GM12878 (cell line): Measurements from ENCODE around the gene RNU6-9. TPM values are rescaled to one million over a fixed set of nuclear protein-coding genes. Genes with fewer than 3 reads are reported as not detected.

Experiments used
- ATAC-seq: fragments of 200-7000 bp; cut with Tn5 transposase; 3 replicates; pipeline ENCODE4 v1.9.1; 2020; ENCODE audit warnings: mild to moderate bottlenecking, moderate library complexity
- BruUV-seq: library from RNA; stranded (reverse); fragments of 400-500 nt; replicated peaks from 2 replicates; lab custom pipeline; 2021; lab: Mats Ljungman, UMichigan
- CTCF ChIA-PET: fragments of 300-600 bp; sonication (Branson Sonifier 250); formaldehyde crosslinking; extraction: SDS; loops from one replicate; lab custom pipeline; 2021; ENCODE audit warnings: inconsistent platforms; lab: Yijun Ruan, JAX
- POLR2A ChIA-PET: fragments of 350-600 bp; formaldehyde crosslinking; extraction: SDS; loops from one replicate; lab custom pipeline; 2021; ENCODE audit warnings: inconsistent platforms; lab: Charles Lee
- RAD21 ChIA-PET: fragments of 300-600 bp; sonication (Branson Sonifier 250); formaldehyde crosslinking; loops from one replicate; lab custom pipeline; 2023; ENCODE audit warnings: antibody characterized with exemption; ENCODE audit not compliant: unreplicated experiment; lab: Charles Lee
- SMC1A ChIA-PET: fragments of 300-600 bp; sonication (Branson Sonifier 250); formaldehyde crosslinking; loops from one replicate; lab custom pipeline; 2023; ENCODE audit not compliant: unreplicated experiment, uncharacterized antibody; lab: Charles Lee
- DNase-seq: peaks from one replicate; pipeline ENCODE4 v3.0.0-alpha.2; 2011; ENCODE audit warnings: low read depth, low spot score
- FAIRE-seq: peaks from 3 replicates; lab custom pipeline; 2011; peaks lifted over from hg19 to GRCh38; lab: Jason Lieb, UNC
- H2AFZ ChIP-seq: 2 replicates; pipeline ENCODE4 v1.6.0; 2011; ENCODE audit warnings: low read depth, low read length, control low read depth; ENCODE audit not compliant: control insufficient read depth
- H3K27ac ChIP-seq: 2 replicates; pipeline ENCODE4 v1.5.1; 2011; ENCODE audit warnings: control low read depth; ENCODE audit not compliant: control insufficient read depth, insufficient read depth
- H3K27me3 ChIP-seq, 2 experiments: replicated peaks in 1 of 2; 2 replicates each; pipeline versions ENCODE4 v1.6.0 to v1.6.1; 2011; ENCODE audit warnings: low read length in 1 of 2; ENCODE audit not compliant: control insufficient read depth in 2 of 2, insufficient read depth in 2 of 2
- H3K36me3 ChIP-seq, 2 experiments: 2 replicates each; pipeline ENCODE4 v1.5.1; 2011; ENCODE audit warnings: low read length in 1 of 2; ENCODE audit not compliant: control insufficient read depth in 2 of 2, insufficient read depth in 2 of 2
- H3K4me1 ChIP-seq: 2 replicates; pipeline ENCODE4 v1.6.1; 2011; ENCODE audit warnings: mild to moderate bottlenecking, low read length, moderate library complexity, mixed read lengths; ENCODE audit not compliant: control insufficient read depth, insufficient read depth
- H3K4me2 ChIP-seq: 2 replicates; pipeline ENCODE4 v1.6.0; 2011; ENCODE audit warnings: control low read depth; ENCODE audit not compliant: control insufficient read depth, insufficient read depth
- H3K4me3 ChIP-seq: fragments of 200-600 bp; sonication (generic); 2 replicates; pipeline ENCODE4 v1.5.1; 2016
- H3K79me2 ChIP-seq: 2 replicates; pipeline ENCODE4 v1.6.0; 2011; ENCODE audit warnings: low read length; ENCODE audit not compliant: control insufficient read depth, insufficient read depth
- H3K9ac ChIP-seq: 2 replicates; pipeline ENCODE4 v1.8.0; 2011; ENCODE audit warnings: low read length, control low read depth, mixed read lengths; ENCODE audit not compliant: control insufficient read depth, insufficient read depth
- H3K9me3 ChIP-seq: replicated peaks from 3 replicates; pipeline ENCODE4 v1.5.1; 2011; ENCODE audit warnings: mild to moderate bottlenecking, low read length; ENCODE audit not compliant: control insufficient read depth, insufficient read depth
- H4K20me1 ChIP-seq: 2 replicates; pipeline ENCODE4 v1.6.0; 2011; ENCODE audit not compliant: control insufficient read depth, insufficient read depth
- ATF7 ChIP-seq: fragments of 450-650 bp; IDR thresholded peaks from 2 replicates; pipeline ENCODE4 v1.6.1; 2016; ENCODE audit warnings: low read depth, mild to moderate bottlenecking
- BACH1 ChIP-seq: fragments of 450-650 bp; IDR thresholded peaks from 2 replicates; pipeline ENCODE4 v1.6.1; 2017; ENCODE audit warnings: mild to moderate bottlenecking, borderline replicate concordance
- CEBPB ChIP-seq, 2 experiments: fragments of 150-350 bp in 1 of 2; IDR thresholded peaks; 2 replicates each; pipeline ENCODE4 v1.6.1; 2012 to 2014; ENCODE audit warnings: low read depth in 2 of 2, low read length in 2 of 2, borderline replicate concordance in 1 of 2, inconsistent platforms in 1 of 2
- HDAC2 ChIP-seq: fragments of 200-600 bp; sonication (generic); IDR thresholded peaks from 2 replicates; pipeline ENCODE4 v1.6.1; 2017
- IKZF2 ChIP-seq, 2 experiments: fragments of 450-650 bp; IDR thresholded peaks; 2 replicates each; pipeline ENCODE4 v1.6.1; 2017; ENCODE audit warnings: mild to moderate bottlenecking in 2 of 2, moderate library complexity in 2 of 2
- MTA3 ChIP-seq: IDR thresholded peaks from 2 replicates; pipeline ENCODE4 v1.6.1; 2012; ENCODE audit warnings: low read length, inconsistent platforms, borderline replicate concordance
- MYB ChIP-seq: fragments of 150-350 bp; IDR thresholded peaks from 2 replicates; pipeline ENCODE4 v1.6.1; 2014; ENCODE audit warnings: mild to moderate bottlenecking, low read depth, low read length, borderline replicate concordance
- NFYA ChIP-seq: IDR thresholded peaks from 2 replicates; pipeline ENCODE4 v1.6.1; 2011; ENCODE audit warnings: low read depth, mild to moderate bottlenecking, low read length, improper control_type of control experiment, borderline replicate concordance
- POLR2AphosphoS5 ChIP-seq: IDR thresholded peaks from 2 replicates; pipeline ENCODE4 v1.6.1; 2011; ENCODE audit warnings: mild to moderate bottlenecking, low read length, inconsistent platforms
- RCOR1 ChIP-seq: conservative IDR thresholded peaks from 2 replicates; pipeline ENCODE4 v1.6.1; 2012; ENCODE audit warnings: low read depth, low read length, improper control_type of control experiment
- SP1 ChIP-seq: IDR thresholded peaks from one replicate; pipeline ENCODE4 v1.6.1; 2011; ENCODE audit warnings: low read depth, low read length
- YY1 ChIP-seq: IDR thresholded peaks from 2 replicates; pipeline ENCODE4 v1.6.1; 2011; ENCODE audit warnings: low read depth, mild to moderate bottlenecking, low read length
- ZBED1 ChIP-seq: IDR thresholded peaks from 2 replicates; pipeline ENCODE4 v1.6.1; 2016; ENCODE audit warnings: borderline replicate concordance
- ZSCAN29 ChIP-seq: fragments of 450-650 bp; IDR thresholded peaks from 2 replicates; pipeline ENCODE4 v1.6.1; 2017; ENCODE audit warnings: mild to moderate bottlenecking, moderate library complexity
- WGBS: methylation state at CpG from one replicate; pipeline ENCODE4 v1.1.6; 2016; ENCODE audit warnings: low lambda C conversion rate; ENCODE audit not compliant: insufficient replicate concordance, insufficient coverage; ENCODE audit errors: missing lambda C conversion rate; 5-methylcytosine and 5-hydroxymethylcytosine counted together
- in situ Hi-C: fragments of 300-500 bp; cut with MboI; formaldehyde crosslinking; loops from 9 replicates; pipeline ENCODE4 v1.14.3; 2018; ENCODE audit warnings: mixed read lengths
- intact Hi-C: fragments of 100-400 bp; cut with micrococcal nuclease; formaldehyde crosslinking; loops from one replicate; pipeline ENCODE4 v1.14.2; 2022; ENCODE audit not compliant: unreplicated experiment
- polyA plus RNA-seq, 11 experiments: library from polyadenylated mRNA; depleted of rRNA in 4 of 11; unstranded in 6 of 11; stranded (reverse) in 5 of 11; fragments of >200 nt; fragmentation: Nextera tagmentation in 4 of 11; fragmentation: Illumina TruSeq in 1 of 11; extraction: Ambion mirVana in 4 of 11; extraction: Trizol in 1 of 11; gene quantifications; 1 replicate in 1 of 11; 2 replicates in 10 of 11; pipeline versions ENCODE4 v1.2.1 to v1.2.3, GENCODE V29; 2011 to 2016; ENCODE audit warnings: inconsistent platforms in 2 of 11, missing spikeins in 2 of 11, low read depth in 1 of 11
- total RNA-seq, 4 experiments: library from RNA; depleted of rRNA in 3 of 4; stranded (reverse); fragments of >200 nt in 3 of 4; fragmentation: Illumina TruSeq in 1 of 4; extraction: Trizol in 1 of 4; gene quantifications; 2 replicates each; pipeline versions ENCODE4 v1.2.1 to v1.2.3, GENCODE V29; 2013 to 2021
- TF ChIP-seq, protein P1 (sequence below): fragments of 450-650 bp; formaldehyde crosslinking; IDR thresholded peaks from 2 replicates; pipeline ENCODE4 v1.4.0; 2020; ENCODE audit warnings: mild to moderate bottlenecking, moderate library complexity
- TF ChIP-seq, protein P2 (sequence below): fragments of 450-650 bp; IDR thresholded peaks from 2 replicates; pipeline ENCODE4 v1.6.1; 2017; ENCODE audit warnings: antibody characterized with exemption, mild to moderate bottlenecking, moderate library complexity

Gene RNU6-9
- total and polyA plus RNA-seq, 10 of the 15 experiments (the other 5 are each of a cell fraction or from before 2014, with no cell fraction given) = not detected

- CTCF ChIA-PET = interaction anchor here (1.7 to 4.6 kb wide), 3 partner anchors 11 to 54 kb away, joined by 3 to 50 read pairs (median 24); no protein-coding TSS in a partner anchor
- POLR2A ChIA-PET = interaction anchor here (0.6 to 1.3 kb wide), 2 partner anchors 24 to 411 kb away, joined by 4 to 8 read pairs; partner anchors contain the start of genes MED16 and RNU6-9
- Histone ChIP-seq H2AFZ (no peak within 1 kb of the TSS), H4K20me1 (no peaks in the 10 kb centered on the region), H3K27ac (no peak within 1 kb of the TSS), H3K79me2 (peaks cover 7% of the 10 kb centered on the region), H3K4me1 (peaks cover 25% of the 10 kb centered on the region), H3K36me3 (no peaks in the 10 kb centered on the region), H3K27me3 (peaks cover 0 to 2% of the 10 kb centered on the region in 2 experiments; a peak in 1 of 4 replicates), H3K9ac (no peak within 1 kb of the TSS; the same call in 1 of the 2 replicates), H3K4me2 (peak within 1 kb of the TSS; percentile 77), H3K4me3 (peak within 1 kb of the TSS; percentile 41; the same call in 1 of the 2 replicates), H3K9me3 (no peaks in the 10 kb centered on the region)
- ATAC-seq (peak; percentile 44), DNase-seq (no peak), FAIRE-seq (no peak)
- intact Hi-C loops (no loop called here), in situ Hi-C loops (no loop called here)
- SMC1A ChIA-PET = interaction anchor here (1.1 to 3.3 kb wide), 2 partner anchors 9 to 53 kb away, joined by 4 to 18 read pairs; no protein-coding TSS in a partner anchor
- 3% methylated on average over 80 of the region's 87 CpGs for WGBS
- no TSS peak for BruUV-seq
- RAD21 ChIA-PET = interaction anchor here (0.6 to 3.6 kb wide), 4 partner anchors 21 to 59 kb away, joined by 3 to 46 read pairs (median 6); no protein-coding TSS in a partner anchor
- no peak for TF ChIP-seq ZBED1
- TF ChIP-seq MYB = no peak
- TF ChIP-seq NFYA = no peak
- TF ChIP-seq, protein P1, sequence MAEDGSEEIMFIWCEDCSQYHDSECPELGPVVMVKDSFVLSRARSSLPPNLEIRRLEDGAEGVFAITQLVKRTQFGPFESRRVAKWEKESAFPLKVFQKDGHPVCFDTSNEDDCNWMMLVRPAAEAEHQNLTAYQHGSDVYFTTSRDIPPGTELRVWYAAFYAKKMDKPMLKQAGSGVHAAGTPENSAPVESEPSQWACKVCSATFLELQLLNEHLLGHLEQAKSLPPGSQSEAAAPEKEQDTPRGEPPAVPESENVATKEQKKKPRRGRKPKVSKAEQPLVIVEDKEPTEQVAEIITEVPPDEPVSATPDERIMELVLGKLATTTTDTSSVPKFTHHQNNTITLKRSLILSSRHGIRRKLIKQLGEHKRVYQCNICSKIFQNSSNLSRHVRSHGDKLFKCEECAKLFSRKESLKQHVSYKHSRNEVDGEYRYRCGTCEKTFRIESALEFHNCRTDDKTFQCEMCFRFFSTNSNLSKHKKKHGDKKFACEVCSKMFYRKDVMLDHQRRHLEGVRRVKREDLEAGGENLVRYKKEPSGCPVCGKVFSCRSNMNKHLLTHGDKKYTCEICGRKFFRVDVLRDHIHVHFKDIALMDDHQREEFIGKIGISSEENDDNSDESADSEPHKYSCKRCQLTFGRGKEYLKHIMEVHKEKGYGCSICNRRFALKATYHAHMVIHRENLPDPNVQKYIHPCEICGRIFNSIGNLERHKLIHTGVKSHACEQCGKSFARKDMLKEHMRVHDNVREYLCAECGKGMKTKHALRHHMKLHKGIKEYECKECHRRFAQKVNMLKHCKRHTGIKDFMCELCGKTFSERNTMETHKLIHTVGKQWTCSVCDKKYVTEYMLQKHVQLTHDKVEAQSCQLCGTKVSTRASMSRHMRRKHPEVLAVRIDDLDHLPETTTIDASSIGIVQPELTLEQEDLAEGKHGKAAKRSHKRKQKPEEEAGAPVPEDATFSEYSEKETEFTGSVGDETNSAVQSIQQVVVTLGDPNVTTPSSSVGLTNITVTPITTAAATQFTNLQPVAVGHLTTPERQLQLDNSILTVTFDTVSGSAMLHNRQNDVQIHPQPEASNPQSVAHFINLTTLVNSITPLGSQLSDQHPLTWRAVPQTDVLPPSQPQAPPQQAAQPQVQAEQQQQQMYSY (CRISPR knock-in tag) = no peak
- no peak for TF ChIP-seq CEBPB (IDR thresholded peaks at IDR 0.05; ENCODE audit: borderline replicate concordance in 1 of 2, low read depth in 2 of 2, low read length in 2 of 2)
- TF ChIP-seq YY1 = 0 out of 2 replicates have a peak, but pooled peaks have one; percentile 36
- TF ChIP-seq, protein P2, sequence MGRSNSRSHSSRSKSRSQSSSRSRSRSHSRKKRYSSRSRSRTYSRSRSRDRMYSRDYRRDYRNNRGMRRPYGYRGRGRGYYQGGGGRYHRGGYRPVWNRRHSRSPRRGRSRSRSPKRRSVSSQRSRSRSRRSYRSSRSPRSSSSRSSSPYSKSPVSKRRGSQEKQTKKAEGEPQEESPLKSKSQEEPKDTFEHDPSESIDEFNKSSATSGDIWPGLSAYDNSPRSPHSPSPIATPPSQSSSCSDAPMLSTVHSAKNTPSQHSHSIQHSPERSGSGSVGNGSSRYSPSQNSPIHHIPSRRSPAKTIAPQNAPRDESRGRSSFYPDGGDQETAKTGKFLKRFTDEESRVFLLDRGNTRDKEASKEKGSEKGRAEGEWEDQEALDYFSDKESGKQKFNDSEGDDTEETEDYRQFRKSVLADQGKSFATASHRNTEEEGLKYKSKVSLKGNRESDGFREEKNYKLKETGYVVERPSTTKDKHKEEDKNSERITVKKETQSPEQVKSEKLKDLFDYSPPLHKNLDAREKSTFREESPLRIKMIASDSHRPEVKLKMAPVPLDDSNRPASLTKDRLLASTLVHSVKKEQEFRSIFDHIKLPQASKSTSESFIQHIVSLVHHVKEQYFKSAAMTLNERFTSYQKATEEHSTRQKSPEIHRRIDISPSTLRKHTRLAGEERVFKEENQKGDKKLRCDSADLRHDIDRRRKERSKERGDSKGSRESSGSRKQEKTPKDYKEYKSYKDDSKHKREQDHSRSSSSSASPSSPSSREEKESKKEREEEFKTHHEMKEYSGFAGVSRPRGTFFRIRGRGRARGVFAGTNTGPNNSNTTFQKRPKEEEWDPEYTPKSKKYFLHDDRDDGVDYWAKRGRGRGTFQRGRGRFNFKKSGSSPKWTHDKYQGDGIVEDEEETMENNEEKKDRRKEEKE = no peak
- no peak for TF ChIP-seq RCOR1
- no peak for TF ChIP-seq ATF7
- TF ChIP-seq BACH1 = no peak
- TF ChIP-seq MTA3 = no peak
- TF ChIP-seq POLR2AphosphoS5 = no peak
- TF ChIP-seq IKZF2 (IDR thresholded peaks at IDR 0.05) = no peak
- no peak for TF ChIP-seq SP1
- TF ChIP-seq HDAC2 = no peak
- no peak; the same call in 1 of the 2 replicates for TF ChIP-seq ZSCAN29
These were observed 24.3 kb downstream of the RNU6-9 start, which contains the start of gene KISS1R for GRCh38 chr19:917323-918151. KISS1R (plus strand) TSS chr19:917333; CDS start chr19:917503, 170 bp downstream.
